Mononuclear cell (primary cell): ENCODE measurements around the gene ZRANB3. TPM values are rescaled to one million over a fixed set of nuclear protein-coding genes. Genes with fewer than 3 reads are reported as not detected.
"Not testable (repeated sequence)": the region's sequence is repeated elsewhere in the genome, so short reads cannot be mapped to it uniquely, and the experiment has no call there.

Experiments used
- H3K27me3 ChIP-seq: 2 replicates; pipeline ENCODE4 v1.6.0; 2011; ENCODE audit warnings: low read length, control low read depth; ENCODE audit not compliant: insufficient read depth
- H3K4me1 ChIP-seq: 2 replicates; pipeline ENCODE4 v1.5.1; 2011; ENCODE audit warnings: mild to moderate bottlenecking, low read length, control low read depth; ENCODE audit not compliant: insufficient read depth
- H3K4me3 ChIP-seq: 2 replicates; pipeline ENCODE4 v1.5.1; 2011; ENCODE audit warnings: mild to moderate bottlenecking, low read length, moderate library complexity
- H3K9me3 ChIP-seq: 2 replicates; pipeline ENCODE4 v1.5.1; 2011; ENCODE audit warnings: low read depth, mild to moderate bottlenecking, control low read depth, low read length
- total RNA-seq: library from RNA; depleted of rRNA; stranded (reverse); fragments of >200 nt; gene quantifications from one replicate; pipeline ENCODE4 v1.2.3, GENCODE V29; 2012

Gene ZRANB3
- total RNA-seq, 1 donor, result 3.5 TPM

DNA sequence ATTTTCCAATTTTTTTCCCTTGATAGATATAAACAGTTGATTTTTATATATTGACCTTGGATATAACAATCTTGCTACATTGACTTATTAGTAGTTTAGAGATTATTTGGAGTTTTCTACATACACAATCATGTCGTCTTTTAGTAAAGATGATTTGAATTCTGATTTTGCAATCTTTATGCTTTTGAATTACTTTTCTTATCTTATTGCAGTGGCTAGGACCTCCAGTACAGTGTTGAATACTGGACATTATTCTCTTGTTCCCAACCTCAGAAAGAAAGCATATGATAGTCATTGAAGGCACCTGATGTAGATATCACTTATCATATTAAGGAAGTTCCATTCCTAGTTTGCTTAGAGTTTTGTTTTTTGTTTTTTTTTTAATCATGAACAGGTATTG, 388.7 kb downstream of the ZRANB3 start:
- H3K4me1 ChIP-seq, result no peaks in the 10 kb centered on the region
- H3K4me3 ChIP-seq, result no peak overlapping the region
- H3K27me3 ChIP-seq, result no peaks in the 10 kb centered on the region
- peaks cover 15% of the 10 kb centered on the region for H3K9me3 ChIP-seq

DNA sequence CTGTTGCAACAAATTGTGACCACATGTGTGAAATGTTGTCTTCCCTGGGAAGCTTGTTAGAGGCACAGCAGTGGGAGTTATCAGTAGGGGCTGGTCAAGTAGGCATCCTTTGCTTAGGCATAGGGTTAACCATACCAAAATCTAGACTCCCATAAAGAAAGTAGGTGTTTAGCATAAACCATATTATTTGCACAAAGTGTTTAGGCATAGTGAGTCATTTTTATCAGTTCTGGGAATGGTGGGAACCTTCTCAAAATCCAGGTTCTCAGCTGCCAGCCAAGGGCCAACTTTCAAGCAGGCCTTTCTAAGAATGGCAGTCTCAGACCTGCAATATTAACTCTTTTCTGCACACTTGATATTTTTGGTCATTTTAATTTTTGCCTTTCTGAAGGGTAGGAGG, 390.4 kb downstream of the ZRANB3 start:
- no peak overlapping the region for H3K4me3 ChIP-seq
- peaks cover 15% of the 10 kb centered on the region for H3K9me3 ChIP-seq
- no peaks in the 10 kb centered on the region for H3K4me1 ChIP-seq
- no peaks in the 10 kb centered on the region for H3K27me3 ChIP-seq

- H3K4me1 ChIP-seq, result no peaks in the 10 kb centered on the region
- H3K9me3 ChIP-seq, result no peaks in the 10 kb centered on the region
- no peaks in the 10 kb centered on the region for H3K27me3 ChIP-seq
- no peak overlapping the region for H3K4me3 ChIP-seq
These were observed 398.7 kb downstream of the ZRANB3 start for GRCh38 chr2:135132314-135132713.

DNA sequence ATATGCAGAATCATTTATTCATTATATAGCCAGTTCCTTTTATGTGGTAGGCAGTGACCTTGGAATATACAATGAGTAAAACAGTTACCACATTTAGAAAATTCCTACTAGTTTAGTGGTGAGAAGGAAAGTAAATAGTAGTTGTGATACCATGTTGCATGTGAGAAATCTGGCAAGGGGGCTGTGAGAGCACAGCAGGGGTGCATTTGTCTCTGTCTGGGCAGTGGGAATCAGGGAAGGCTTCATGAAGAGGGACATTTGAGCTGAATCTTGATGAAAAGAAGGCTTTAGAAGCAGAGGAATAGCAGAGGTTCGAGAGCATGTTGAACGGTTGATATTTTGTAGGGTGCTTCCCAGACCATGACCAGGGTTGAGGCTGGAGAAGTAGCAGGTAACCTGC, 400.3 kb downstream of the ZRANB3 start:
- Histone ChIP-seq H3K9me3 (no peaks in the 10 kb centered on the region), H3K4me3 (no peak overlapping the region), H3K27me3 (no peaks in the 10 kb centered on the region), H3K4me1 (no peaks in the 10 kb centered on the region)

- no peaks in the 10 kb centered on the region for H3K9me3 ChIP-seq
- H3K27me3 ChIP-seq, result no peaks in the 10 kb centered on the region
- H3K4me1 ChIP-seq, result no peaks in the 10 kb centered on the region
- H3K4me3 ChIP-seq, result no peak overlapping the region
These were observed 405.1 kb downstream of the ZRANB3 start for GRCh38 chr2:135125940-135126339.

DNA sequence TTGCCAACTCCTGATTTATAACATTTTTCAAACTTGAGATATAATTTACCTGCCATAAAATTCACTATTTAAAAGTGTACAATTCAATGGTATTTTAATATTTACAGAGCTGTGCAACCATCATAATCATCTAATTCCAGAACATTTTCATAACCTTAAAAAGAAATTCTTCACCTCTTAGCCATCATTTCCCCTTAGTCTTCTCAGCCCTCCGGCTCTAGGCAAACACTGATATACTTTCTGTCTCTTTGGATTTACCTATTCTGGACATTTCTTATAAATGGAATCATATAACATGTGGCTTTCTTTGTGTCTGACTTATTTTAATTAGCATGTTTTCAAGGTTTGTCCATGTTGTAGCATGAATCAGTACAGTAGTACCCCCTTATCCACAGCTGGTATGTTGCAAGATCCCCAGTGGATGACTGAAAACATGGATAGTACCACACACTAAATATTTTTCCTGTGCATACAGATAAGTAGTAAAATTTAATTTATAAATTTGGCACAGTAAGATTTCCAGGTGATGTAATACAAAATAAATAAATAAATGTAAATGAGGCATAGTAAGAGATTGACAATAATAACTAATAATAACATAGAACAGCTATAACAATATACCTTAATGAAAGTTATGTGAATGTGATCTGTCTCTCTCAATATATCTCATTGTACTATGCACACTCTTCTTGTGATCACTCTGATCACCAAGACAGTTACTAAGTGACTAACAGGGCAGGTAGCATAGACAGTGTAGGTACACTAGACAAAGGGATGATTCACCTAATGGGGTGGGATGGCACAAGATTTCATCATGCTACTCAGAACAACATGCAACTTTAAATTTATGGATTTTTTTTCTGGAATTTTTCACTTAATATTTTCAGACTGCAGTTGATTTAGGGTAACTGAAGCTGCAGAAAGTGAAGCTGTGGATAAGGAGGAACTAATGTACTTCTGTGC, 405.8 kb downstream of the ZRANB3 start:
- H3K4me3 ChIP-seq, result no peak overlapping the region
- H3K4me1 ChIP-seq, result no peaks in the 10 kb centered on the region
- no peaks in the 10 kb centered on the region for H3K27me3 ChIP-seq
- H3K9me3 ChIP-seq, result no peaks in the 10 kb centered on the region

- peaks cover 13% of the 10 kb centered on the region for H3K9me3 ChIP-seq
- H3K27me3 ChIP-seq, H3K4me3 ChIP-seq, H3K4me1 ChIP-seq: not testable (repeated sequence)
These were observed 409.4 kb downstream of the ZRANB3 start for GRCh38 chr2:135121658-135122039.

DNA sequence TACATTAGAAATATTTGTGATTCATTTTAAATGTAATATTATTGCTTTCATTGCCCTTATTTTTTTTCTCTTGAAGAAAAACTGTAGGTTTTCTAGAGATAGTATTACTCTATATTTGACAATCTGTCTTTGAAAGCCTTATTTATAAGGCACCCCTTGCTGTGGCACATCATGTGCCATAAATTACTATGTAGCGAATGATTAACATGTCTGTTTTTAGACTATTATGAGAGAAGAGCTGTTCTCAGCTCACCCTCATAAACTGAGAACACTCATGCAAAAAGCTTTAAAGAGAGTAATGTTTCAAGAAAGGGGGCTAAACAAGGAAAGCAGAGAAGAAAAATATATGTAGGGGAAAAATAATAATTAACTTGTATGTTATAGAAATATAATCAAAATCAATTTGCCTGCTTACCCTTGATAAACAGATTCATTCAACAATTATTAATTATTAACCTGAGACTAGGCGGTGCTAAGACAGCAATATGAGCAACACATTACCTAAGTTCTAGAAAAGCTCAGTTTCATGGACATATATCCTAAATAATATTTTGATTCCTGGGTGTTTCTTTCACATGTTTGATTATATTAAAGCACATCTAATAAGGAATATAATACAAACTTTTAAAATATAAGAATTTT, 409.9 kb downstream of the ZRANB3 start:
- Histone ChIP-seq H3K4me1 (no peaks in the 10 kb centered on the region), H3K9me3 (peaks cover 18% of the 10 kb centered on the region), H3K27me3 (no peaks in the 10 kb centered on the region), H3K4me3 (no peak overlapping the region)

DNA sequence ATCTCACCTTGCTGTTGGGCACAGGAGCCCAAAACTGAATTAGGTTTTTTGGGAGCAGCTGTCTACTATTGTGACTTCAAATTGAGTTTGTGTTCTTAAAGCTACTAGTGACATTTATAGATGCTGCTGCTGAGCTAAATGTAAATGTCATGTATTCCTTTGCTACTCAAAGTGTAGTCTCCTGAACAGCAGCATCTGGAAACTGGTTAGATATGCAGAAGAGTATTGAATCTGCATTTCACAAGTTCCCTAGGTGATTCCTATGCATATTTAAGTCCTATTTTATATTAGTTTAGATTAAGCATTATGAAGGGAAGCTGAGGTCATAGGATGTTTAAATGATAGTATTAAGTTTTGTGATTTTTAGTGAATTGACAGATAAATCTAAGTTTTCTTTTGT, 411.4 kb downstream of the ZRANB3 start:
- peaks cover 18% of the 10 kb centered on the region for H3K9me3 ChIP-seq
- H3K27me3 ChIP-seq, result no peaks in the 10 kb centered on the region
- H3K4me3 ChIP-seq, result no peak overlapping the region
- H3K4me1 ChIP-seq, result no peaks in the 10 kb centered on the region

DNA sequence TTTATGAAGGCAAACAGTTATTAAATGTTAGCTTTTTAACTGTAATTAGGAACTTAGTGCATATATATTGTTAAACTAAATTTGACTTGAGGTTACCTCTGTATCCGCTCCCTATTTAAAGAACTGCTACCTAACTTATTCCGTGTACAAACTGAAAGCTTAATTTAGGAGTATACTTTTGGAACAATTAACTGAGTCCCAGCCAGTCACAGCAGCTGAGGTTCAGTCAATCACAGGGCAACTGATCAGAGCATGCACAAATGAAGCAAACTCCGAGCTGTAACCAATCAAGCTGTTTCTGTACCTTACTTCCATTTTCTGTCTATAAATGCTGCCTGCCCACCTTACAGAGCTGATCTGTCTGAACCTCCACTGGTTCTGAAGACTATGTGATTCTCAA, 417.7 kb downstream of the ZRANB3 start:
- Histone ChIP-seq H3K9me3 (peaks cover 18% of the 10 kb centered on the region), H3K4me3 (no peak overlapping the region), H3K27me3 (no peaks in the 10 kb centered on the region), H3K4me1 (peaks cover 3% of the 10 kb centered on the region)

GRCh38 chr2:135105513-135106316, 425.3 kb downstream of the ZRANB3 start:
- H3K9me3 ChIP-seq, H3K4me3 ChIP-seq, H3K27me3 ChIP-seq, H3K4me1 ChIP-seq: not testable (repeated sequence)

- H3K4me1 ChIP-seq, result no peaks in the 10 kb centered on the region
- H3K4me3 ChIP-seq, result no peak overlapping the region
- H3K9me3 ChIP-seq, result no peaks in the 10 kb centered on the region
- no peaks in the 10 kb centered on the region for H3K27me3 ChIP-seq
These were observed 427.2 kb downstream of the ZRANB3 start for GRCh38 chr2:135103843-135104242.

DNA sequence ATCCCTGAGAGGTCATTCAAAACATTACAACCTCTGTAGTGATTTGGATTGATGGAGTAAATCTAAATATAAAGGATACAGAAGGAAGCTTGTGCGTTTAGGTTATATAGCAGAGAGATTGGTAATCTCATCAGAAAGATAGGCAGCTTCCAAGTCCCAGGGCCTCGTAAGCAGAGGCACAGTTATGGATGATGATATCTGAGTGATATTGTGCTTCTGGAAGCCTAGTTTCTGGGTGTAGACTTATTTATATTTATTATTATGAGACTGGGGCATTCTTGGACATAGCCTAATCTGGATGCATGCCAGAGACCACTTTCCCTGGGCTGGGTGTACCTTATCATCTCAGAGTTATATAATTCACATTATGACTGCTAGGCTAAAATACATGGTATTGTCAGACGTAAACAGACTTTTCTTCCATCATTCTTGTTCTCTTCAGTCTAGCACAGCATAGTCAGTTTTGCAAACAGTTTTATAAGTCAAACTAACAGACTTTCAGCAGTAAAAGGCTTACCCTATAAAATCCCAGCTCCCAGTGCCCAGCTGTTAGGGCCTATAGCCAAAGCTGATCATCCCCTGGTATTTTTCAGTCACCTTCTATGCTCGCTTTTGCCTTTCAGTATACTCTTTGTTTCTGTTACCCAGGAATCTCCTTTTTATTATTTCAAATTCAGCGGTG, 431.1 kb downstream of the ZRANB3 start:
- Histone ChIP-seq H3K4me3 (no peak overlapping the region), H3K9me3 (no peaks in the 10 kb centered on the region), H3K4me1 (no peaks in the 10 kb centered on the region), H3K27me3 (no peaks in the 10 kb centered on the region)

DNA sequence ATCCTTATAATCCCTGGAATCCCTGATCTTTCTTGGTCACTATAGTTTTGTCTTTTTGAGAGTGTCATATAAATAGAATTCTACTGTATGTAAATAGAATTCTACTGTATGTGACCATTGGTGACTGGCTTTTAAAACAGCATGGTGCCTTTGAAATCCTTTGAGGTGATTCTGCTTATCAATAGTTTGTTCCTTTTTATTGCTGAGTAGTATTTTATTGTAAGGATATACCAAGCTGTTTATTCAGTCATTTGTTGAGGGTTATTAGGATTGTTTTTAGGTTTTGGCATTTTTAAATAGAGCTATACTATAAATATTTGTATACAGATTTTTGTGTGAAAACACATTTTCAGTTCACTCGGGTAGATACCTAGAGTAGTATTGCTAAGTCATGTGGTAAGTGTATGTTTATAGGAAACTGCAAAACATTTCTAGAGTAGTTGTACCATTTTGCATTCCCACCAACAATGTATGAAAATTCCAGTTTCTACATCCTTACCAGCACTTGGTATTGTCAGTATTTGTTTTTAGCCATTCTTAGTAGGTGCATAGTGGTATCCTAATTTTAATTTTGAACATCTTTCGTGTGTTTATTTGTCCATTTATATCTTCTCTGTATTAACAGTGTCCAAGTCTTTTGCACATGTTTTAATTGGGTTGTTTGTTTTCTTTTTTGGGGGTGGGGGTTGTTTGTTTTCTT, 433.3 kb downstream of the ZRANB3 start:
- no peaks in the 10 kb centered on the region for H3K27me3 ChIP-seq
- H3K9me3 ChIP-seq, result no peaks in the 10 kb centered on the region
- H3K4me1 ChIP-seq, result no peaks in the 10 kb centered on the region
- no peak overlapping the region for H3K4me3 ChIP-seq
